HG02571 (cell line): ENCODE measurements around the gene EFCAB14.
"Not testable (repeated sequence)": the region's sequence is repeated elsewhere in the genome, so short reads cannot be mapped to it uniquely, and the experiment has no call there.

Source experiments
- ATAC-seq: cut with Tn5 transposase; IDR thresholded peaks from one replicate; pipeline ENCODE4 v1.9.1; 2021; ENCODE audit warnings: mild to moderate bottlenecking, moderate library complexity; ENCODE audit not compliant: unreplicated experiment

Gene EFCAB14

GRCh38 chr1:46724991-46725735 lies 6.2 kb upstream of the EFCAB14 start:
- ATAC-seq = peak; percentile 75

- no peak for ATAC-seq
Measured at GRCh38 chr1:46723901-46724300, 5.0 kb upstream of the EFCAB14 start.

GRCh38 chr1:46721686-46722205 lies 2.8 kb upstream of the EFCAB14 start:
- ATAC-seq = no peak

- no peak for ATAC-seq
Measured at GRCh38 chr1:46721204-46721603, 2.3 kb upstream of the EFCAB14 start.

GRCh38 chr1:46720319-46720718 lies 1.4 kb upstream of the EFCAB14 start:
- not testable (repeated sequence) for ATAC-seq

- ATAC-seq = no peak
Measured at GRCh38 chr1:46719689-46720088, 775 bp upstream of the EFCAB14 start.

- no peak for ATAC-seq
Measured at GRCh38 chr1:46718340-46718726, 581 bp downstream of the EFCAB14 start.

GRCh38 chr1:46717654-46718053 lies 1.3 kb downstream of the EFCAB14 start:
- no peak for ATAC-seq

- ATAC-seq = no peak
Measured at GRCh38 chr1:46714976-46715375, 3.9 kb downstream of the EFCAB14 start.

- no peak for ATAC-seq
Measured at GRCh38 chr1:46708121-46708520, 10.8 kb downstream of the EFCAB14 start.

GRCh38 chr1:46705408-46705807 lies 13.5 kb downstream of the EFCAB14 start:
- no peak for ATAC-seq

GRCh38 chr1:46703927-46704641 lies 14.8 kb downstream of the EFCAB14 start:
- ATAC-seq = no peak

GRCh38 chr1:46699666-46700065 lies 19.2 kb downstream of the EFCAB14 start:
- ATAC-seq = no peak

- ATAC-seq = no peak
Measured at GRCh38 chr1:46697053-46697452, 21.9 kb downstream of the EFCAB14 start.

- ATAC-seq = not testable (repeated sequence)
Measured at GRCh38 chr1:46694676-46695075, 24.2 kb downstream of the EFCAB14 start.

GRCh38 chr1:46692811-46693770 lies 25.8 kb downstream of the EFCAB14 start:
- no peak for ATAC-seq

- no peak for ATAC-seq
Measured at GRCh38 chr1:46691997-46692790, 26.7 kb downstream of the EFCAB14 start.

- no peak for ATAC-seq
Measured at GRCh38 chr1:46690931-46691421, 27.9 kb downstream of the EFCAB14 start.

- ATAC-seq = no peak
Measured at GRCh38 chr1:46689897-46690296, 29.0 kb downstream of the EFCAB14 start.

- ATAC-seq = no peak
Measured at GRCh38 chr1:46689356-46689755, 29.6 kb downstream of the EFCAB14 start.
